H1 (cell line): ENCODE results near the gene USP13. TPM values are rescaled to one million over a fixed set of nuclear protein-coding genes. Genes with fewer than 3 reads are reported as not detected.

ENCODE experiments used
- BCL11A ChIP-seq, 2 experiments: IDR thresholded peaks; one replicate each; pipeline ENCODE4 v1.6.1; 2011; ENCODE audit warnings: low read depth in 2 of 2, low read length in 2 of 2, mild to moderate bottlenecking in 2 of 2
- CBX5 ChIP-seq: fragments of 300-800, 300-1000 bp; sonication (generic); IDR thresholded peaks from 2 replicates; pipeline ENCODE4 v1.7.1; 2016; ENCODE audit warnings: antibody characterized with exemption, low read length, low read depth
- CBX8 ChIP-seq: fragments of 300-800, 300-1000 bp; sonication (generic); IDR thresholded peaks from 2 replicates; pipeline ENCODE4 v1.7.1; 2016; ENCODE audit warnings: low read depth, low read length, borderline replicate concordance
- CHD1 ChIP-seq: IDR thresholded peaks from 2 replicates; pipeline ENCODE4 v1.6.1; 2012; ENCODE audit warnings: low read depth, low read length, improper control_type of control experiment
- CHD2 ChIP-seq: IDR thresholded peaks from 2 replicates; pipeline ENCODE4 v1.6.1; 2012; ENCODE audit warnings: low read length, improper control_type of control experiment
- CREB1 ChIP-seq: IDR thresholded peaks from 2 replicates; pipeline ENCODE4 v1.6.1; 2012; ENCODE audit warnings: inconsistent platforms
- CTCF ChIP-seq, 3 experiments: IDR thresholded peaks; 1 replicate in 2 of 3; 2 replicates in 1 of 3; pipeline versions ENCODE4 v1.5.1 to v1.6.1; 2011; ENCODE audit warnings: low read length in 3 of 3, mild to moderate bottlenecking in 3 of 3, inconsistent platforms in 2 of 3, low read depth in 1 of 3, moderate library complexity in 1 of 3; ENCODE audit not compliant: insufficient read depth in 1 of 3; ENCODE audit errors: control extremely low read depth in 1 of 3
- EGR1 ChIP-seq: IDR thresholded peaks from 2 replicates; pipeline ENCODE4 v1.6.1; 2011; ENCODE audit warnings: low read depth, low read length, borderline replicate concordance
- FOSL1 ChIP-seq: IDR thresholded peaks from 2 replicates; pipeline ENCODE4 v1.6.1; 2011; ENCODE audit warnings: mild to moderate bottlenecking, low read depth, low read length, moderate library complexity; ENCODE audit not compliant: insufficient read depth
- JUND ChIP-seq: IDR thresholded peaks from 2 replicates; pipeline ENCODE4 v1.6.1; 2011; ENCODE audit warnings: mild to moderate bottlenecking, improper control_type of control experiment, low read length
- MAX ChIP-seq: IDR thresholded peaks from 2 replicates; pipeline ENCODE4 v1.6.1; 2012; ENCODE audit warnings: inconsistent platforms
- NRF1 ChIP-seq: IDR thresholded peaks from 2 replicates; pipeline ENCODE4 v1.6.1; 2011; ENCODE audit warnings: mild to moderate bottlenecking, low read depth, low read length, improper control_type of control experiment
- PHF8 ChIP-seq: fragments of 200-600 bp; sonication (generic); conservative IDR thresholded peaks from 2 replicates; pipeline ENCODE4 v1.7.1; 2012; ENCODE audit warnings: low read depth, mild to moderate bottlenecking, inconsistent platforms, low read length, moderate library complexity
- POLR2A ChIP-seq, 2 experiments: IDR thresholded peaks; 1 replicate in 1 of 2; 2 replicates in 1 of 2; pipeline ENCODE4 v1.6.1; 2011; ENCODE audit warnings: low read depth in 2 of 2, low read length in 2 of 2, mild to moderate bottlenecking in 2 of 2; ENCODE audit errors: control extremely low read depth in 1 of 2
- POLR2AphosphoS5 ChIP-seq: IDR thresholded peaks from 2 replicates; pipeline ENCODE4 v1.6.1; 2011; ENCODE audit warnings: low read depth, low read length
- RAD21 ChIP-seq, 2 experiments: IDR thresholded peaks in 1 of 2; conservative IDR thresholded peaks in 1 of 2; 2 replicates each; pipeline ENCODE4 v1.6.1; 2011; ENCODE audit warnings: low read depth in 2 of 2, low read length in 2 of 2, improper control_type of control experiment in 1 of 2, inconsistent platforms in 1 of 2, mild to moderate bottlenecking in 1 of 2, moderate library complexity in 1 of 2
- RFX5 ChIP-seq: IDR thresholded peaks from 2 replicates; pipeline ENCODE4 v1.6.1; 2011; ENCODE audit warnings: low read depth, low read length, improper control_type of control experiment, borderline replicate concordance
- SIX5 ChIP-seq: IDR thresholded peaks from 2 replicates; pipeline ENCODE4 v1.6.1; 2011; ENCODE audit warnings: mild to moderate bottlenecking, low read depth, low read length
- SRF ChIP-seq: IDR thresholded peaks from 2 replicates; pipeline ENCODE4 v1.6.1; 2011; ENCODE audit warnings: mild to moderate bottlenecking, low read depth, low read length, moderate library complexity
- TAF1 ChIP-seq: IDR thresholded peaks from 2 replicates; pipeline ENCODE4 v1.6.1; 2011; ENCODE audit warnings: mild to moderate bottlenecking, low read depth, low read length
- TAF7 ChIP-seq: optimal IDR thresholded peaks from 2 replicates; pipeline ENCODE3; 2011; ENCODE audit warnings: low read depth, mild to moderate bottlenecking, inconsistent platforms, low read length, moderate library complexity, borderline replicate concordance
- TBP ChIP-seq: IDR thresholded peaks from 2 replicates; pipeline ENCODE4 v1.6.1; 2011; ENCODE audit warnings: low read depth, low read length, improper control_type of control experiment
- ZNF274 ChIP-seq: IDR thresholded peaks from 2 replicates; pipeline ENCODE4 v1.7.0; 2012; ENCODE audit warnings: low read length, borderline replicate concordance; ENCODE audit errors: extremely low read depth
- polyA plus RNA-seq, 7 experiments: library from polyadenylated mRNA; depleted of rRNA in 3 of 7; stranded (reverse) in 5 of 7; unstranded in 2 of 7; fragments of >200 nt in 5 of 7; fragments of 200-250 nt in 2 of 7; gene quantifications; 1 replicate in 5 of 7; 2 replicates in 1 of 7; 4 replicates in 1 of 7; pipeline versions ENCODE4 v1.2.1 to v1.2.3, GENCODE V29; 2011 to 2013; ENCODE audit warnings: missing spikeins in 2 of 7, mixed read lengths in 2 of 7
- total RNA-seq: library from RNA; stranded (reverse); fragmentation: NEBNext Ultra II Directional; extraction: Animal tissue kit (Norgen Biotek cat#: 25700); gene quantifications from 2 replicates; pipeline ENCODE4 v1.2.1, GENCODE V29; 2021

USP13 gene
- total and polyA plus RNA-seq, 2 of the 8 experiments (the other 6 are each of a cell fraction or from before 2014, with no cell fraction given) = 7.9 to 25.9 TPM

- TF ChIP-seq MAX (peak; percentile 72), CBX5 (no peak), TAF7 (no peak), BCL11A (IDR thresholded peaks at IDR 0.05; ENCODE audit: low read depth in 2 of 2, low read length in 2 of 2) (no peak), EGR1 (no peak), FOSL1 (no peak), ZNF274 (no peak), POLR2AphosphoS5 (peak; percentile 58), POLR2A (IDR thresholded peaks at IDR 0.05; ENCODE audit: control extremely low read depth in 1 of 2, low read depth in 2 of 2, low read length in 2 of 2) (peak in 1 of 2 experiments; percentile 69; a peak in 2 of 3 replicates), TAF1 (peak; percentile 81), CBX8 (no peak), JUND (no peak), SIX5 (no peak), NRF1 (no peak), RAD21 (IDR thresholded peaks at IDR 0.05 in 1 of 2, conservative IDR thresholded peaks at IDR 0.05 in 1 of 2; ENCODE audit: low read depth in 2 of 2, low read length in 2 of 2) (peak; percentile 33 to 37; a peak in 3 of 4 replicates), CHD2 (no peak), TBP (peak; percentile 66), CHD1 (no peak), CTCF (IDR thresholded peaks at IDR 0.05; ENCODE audit: control extremely low read depth in 1 of 3, insufficient read depth in 1 of 3, low read depth in 1 of 3, low read length in 3 of 3) (peak in 1 of 3 experiments; percentile 14; a peak in 1 of 4 replicates), RFX5 (no peak), SRF (no peak), CREB1 (no peak; the same call in 1 of the 2 replicates), PHF8 (peak; percentile 27)
Measured at GRCh38 chr3:179653096-179653797, 407 bp downstream of the USP13 start (continued).
